ENCODE data around the gene COLEC11.
A peak's percentile ranks its signal among the peaks of the same experiment; 100 is the strongest.
"Not testable (repeated sequence)": the region's sequence is repeated elsewhere in the genome, so short reads cannot be mapped to it uniquely, and the experiment has no call there.

Gene COLEC11

DNA sequence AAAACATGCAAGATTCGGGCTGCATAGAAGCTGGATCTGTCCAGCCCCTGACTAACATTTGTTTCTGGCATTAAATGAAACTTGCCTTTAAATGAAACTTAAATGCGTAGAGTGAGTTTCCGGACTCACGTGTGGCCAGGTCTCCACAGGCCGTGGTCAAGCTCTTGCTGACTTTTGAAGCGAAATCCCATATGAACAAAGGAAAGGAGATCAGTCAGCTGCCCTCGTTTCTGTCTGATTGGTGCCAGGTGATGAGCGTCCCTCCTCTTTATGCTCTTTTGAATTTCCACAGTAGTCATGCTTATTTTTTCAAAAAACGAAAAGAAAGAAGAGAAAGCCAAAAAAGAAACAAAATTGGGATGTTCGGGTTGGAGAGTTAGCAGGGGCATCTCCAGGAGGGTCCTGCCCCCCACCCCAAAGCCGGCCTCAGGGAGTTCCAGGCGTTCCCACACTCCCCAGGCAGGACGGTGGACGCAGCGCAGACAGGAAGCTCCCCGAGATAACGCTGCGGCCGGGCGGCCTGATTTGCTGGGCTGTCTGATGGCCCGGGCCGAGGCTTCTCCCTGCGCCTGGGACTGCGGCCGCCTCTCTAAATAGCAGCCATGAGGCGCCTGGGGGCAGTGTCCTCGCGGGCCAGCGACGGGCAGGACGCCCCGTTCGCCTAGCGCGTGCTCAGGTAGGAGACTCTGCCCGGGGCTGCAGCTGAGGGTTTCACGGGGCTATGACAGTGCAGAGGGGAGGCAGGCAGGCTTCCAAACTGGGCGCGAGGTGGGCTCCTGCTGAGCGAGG is at the start of gene COLEC11:
Gene COLEC11, plus strand, starts transcription at position 620 of the 789 bp plus-strand sequence. CDS start 9,229 bp downstream, outside the sequence.
- DNase-seq (ENCODE audit: low read depth in 2 of 2) = no peak

DNA sequence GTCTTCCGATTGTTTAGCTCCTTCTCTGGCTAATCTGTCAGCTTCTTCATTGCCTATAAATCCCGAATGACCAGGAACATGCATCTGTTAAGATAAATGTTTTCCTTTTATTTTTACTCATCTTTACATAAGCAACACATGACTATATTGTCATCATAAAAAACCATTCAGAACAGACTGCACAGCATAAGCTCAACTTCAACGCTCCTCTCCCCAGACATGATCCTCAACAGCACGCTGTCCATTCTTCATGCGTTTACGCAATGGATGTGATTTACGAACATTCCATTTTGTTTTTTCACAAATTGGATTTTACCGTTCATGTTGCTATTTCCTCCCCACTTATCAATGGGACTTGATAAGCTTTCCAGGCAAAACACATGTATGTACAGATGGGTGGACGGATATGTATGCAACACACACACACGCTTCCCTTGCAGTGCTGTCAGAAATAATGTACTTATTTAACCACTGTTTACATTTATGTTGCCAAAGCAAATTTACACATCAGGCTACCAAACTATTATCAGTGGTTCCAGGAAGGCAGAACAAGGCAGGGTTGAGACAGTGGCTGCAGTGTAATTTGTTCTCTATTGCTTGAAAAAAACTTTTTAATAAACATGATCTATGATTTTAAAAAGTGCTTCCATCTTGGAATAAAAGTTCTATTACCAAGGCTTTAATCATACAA is 49.0 kb upstream of the COLEC11 start:
- no peak for DNase-seq (ENCODE audit: low read depth in 2 of 2)

DNA sequence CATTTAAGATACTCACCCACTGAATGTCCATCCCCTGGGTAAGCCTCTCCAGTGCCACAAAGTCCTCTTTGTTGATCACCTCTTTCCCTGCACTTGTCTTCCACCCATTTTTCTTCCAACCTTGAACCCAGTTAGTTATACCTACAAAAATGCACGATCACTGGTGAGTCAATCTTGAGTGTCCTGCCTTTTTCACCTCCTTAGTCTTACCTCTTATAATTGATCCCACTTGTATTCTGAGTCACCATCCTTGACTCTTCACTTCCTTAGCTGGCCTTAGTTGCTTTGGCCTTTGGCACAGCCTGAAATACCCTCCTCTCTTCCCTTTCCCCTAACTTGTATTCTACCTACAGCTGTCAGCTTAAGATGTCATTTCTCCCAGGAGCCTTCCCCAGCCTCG is 47.0 kb upstream of the COLEC11 start:
- DNase-seq (ENCODE audit: low read depth in 2 of 2) = no peak

DNA sequence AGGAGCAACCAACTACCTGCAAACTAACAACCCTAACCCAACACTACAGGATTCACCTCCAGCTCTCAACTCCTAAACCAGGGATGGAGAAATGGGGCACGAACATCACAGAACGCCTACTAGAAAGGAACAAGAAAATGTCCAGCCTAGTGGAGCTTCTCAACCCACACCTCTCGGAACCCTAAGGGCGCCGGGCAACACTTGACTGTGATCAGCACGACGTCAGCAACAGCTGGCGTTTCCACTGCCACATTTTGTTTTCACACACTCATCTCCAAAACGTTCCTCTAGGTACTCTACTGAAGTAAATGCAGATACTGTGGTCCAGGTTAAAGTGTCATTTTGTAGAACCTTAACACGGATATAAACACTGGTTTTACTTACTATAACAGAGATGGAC is 41.0 kb upstream of the COLEC11 start:
- DNase-seq (ENCODE audit: low read depth in 2 of 2) = no peak

DNA sequence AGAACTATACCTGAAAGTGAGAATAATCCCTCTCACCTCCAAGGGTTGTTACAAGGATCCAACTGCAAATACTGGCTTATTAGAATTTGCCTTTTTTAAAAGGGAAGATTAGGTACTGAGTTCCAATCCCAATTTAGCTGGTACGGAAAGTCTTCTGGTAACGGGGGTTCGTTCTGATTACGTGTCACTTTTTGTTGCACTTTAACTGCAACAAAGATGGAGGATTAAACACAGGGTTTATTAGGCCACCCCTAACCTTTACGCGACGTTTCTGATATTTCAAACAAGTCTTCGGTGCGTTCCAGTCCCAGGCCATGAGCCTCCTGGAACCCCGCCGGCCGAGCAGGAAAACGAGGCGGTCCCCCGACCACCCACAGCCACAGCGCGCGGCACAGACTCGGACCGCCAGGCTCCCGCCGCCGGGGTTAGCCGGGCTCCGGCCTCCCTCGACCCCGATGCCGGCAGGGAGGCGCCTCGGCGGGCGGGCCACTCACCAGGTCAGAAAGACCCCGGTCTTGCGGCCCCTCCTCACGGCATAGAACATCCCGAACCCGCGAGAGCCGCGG is 37.2 kb upstream of the COLEC11 start:
- DNase-seq (ENCODE audit: low read depth in 2 of 2) = no peak

DNA sequence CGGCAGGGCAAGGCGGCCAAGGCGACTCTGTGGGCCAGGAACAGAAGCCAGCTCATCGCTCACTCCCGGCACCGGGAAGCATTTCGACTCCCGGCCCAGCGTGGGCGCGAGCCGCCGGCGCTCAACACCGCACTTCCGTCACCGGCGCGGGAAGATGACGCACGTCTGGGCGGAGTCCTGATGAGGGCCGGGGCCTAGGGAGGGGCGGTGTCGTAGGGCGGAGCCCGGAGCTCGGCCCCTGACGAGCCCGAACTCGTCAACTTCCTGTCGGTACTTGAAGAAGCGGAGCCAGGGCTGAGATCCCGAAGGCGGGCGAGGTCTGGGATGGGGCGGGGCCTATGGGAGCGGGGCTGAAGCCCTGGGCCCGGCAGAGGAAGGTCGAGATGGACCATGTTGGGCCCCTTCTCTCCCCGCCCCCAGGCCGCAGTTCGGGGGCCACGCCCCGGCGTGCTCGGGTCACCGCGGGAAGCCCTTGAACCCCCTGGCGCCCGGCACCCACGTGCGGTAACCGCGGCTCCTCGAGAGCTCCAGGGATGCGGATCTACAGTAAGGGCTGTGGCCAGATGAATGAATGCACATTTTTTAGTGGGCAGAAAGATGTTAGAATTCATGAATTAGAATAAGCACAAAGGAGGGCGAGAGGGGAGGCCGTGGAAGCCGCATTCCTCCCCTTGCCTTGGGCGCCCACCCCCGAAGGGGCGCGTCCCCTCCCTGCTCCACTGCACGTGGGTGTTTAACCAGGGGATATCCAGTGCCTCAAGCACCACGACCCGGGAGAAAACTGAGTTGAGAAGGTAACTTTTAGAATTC is 36.5 kb upstream of the COLEC11 start, which contains the start of gene RNASEH1:
Gene RNASEH1, minus strand, starts transcription at position 129 of the 810 bp plus-strand sequence. Its CDS starts 73 bp downstream, at position 56.
- peak; percentile 96 to 97 for DNase-seq (ENCODE audit: low read depth in 2 of 2)

DNA sequence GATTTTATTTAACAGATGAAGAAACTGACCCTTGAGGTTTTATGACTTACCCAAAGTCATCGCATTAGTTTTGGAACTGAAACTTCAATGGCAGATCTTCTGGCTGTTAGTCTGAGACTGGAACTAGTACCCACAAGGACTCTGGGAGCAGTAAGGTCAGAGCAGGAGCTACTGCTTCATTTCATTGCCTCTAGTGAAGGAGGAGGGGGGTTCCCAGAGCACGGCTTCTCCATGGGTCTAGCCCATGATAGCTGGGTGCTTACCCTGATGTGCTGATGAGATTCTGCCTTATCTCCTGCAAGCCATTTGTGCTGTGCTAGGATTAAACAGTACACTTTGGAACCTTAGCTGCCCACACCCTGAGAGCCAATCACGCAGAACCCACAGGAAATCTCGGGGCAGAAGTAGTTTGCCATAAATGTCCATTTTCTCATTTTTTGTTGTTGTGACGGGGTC is 31.4 kb upstream of the COLEC11 start:
- DNase-seq (ENCODE audit: low read depth in 2 of 2) = no peak

DNA sequence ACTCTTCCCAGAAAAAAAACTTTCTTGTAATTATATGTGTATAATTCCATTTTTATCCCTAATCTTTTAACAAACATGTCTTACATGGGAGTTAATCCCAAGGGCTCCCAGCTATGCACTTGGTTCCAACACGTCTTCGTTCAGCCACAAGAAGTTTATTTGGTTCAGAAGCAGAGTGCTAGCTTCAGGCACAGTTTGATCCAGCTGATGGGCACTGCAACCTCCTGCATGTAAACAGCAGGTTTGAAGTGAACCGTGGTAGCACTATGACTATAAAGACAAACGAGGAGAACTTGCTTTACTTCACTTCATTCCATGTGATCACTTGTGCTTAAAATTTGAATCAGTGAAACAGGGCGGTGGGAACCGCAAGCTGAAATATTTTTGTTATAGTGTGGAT is 29.8 kb upstream of the COLEC11 start:
- no peak for DNase-seq (ENCODE audit: low read depth in 2 of 2)

DNA sequence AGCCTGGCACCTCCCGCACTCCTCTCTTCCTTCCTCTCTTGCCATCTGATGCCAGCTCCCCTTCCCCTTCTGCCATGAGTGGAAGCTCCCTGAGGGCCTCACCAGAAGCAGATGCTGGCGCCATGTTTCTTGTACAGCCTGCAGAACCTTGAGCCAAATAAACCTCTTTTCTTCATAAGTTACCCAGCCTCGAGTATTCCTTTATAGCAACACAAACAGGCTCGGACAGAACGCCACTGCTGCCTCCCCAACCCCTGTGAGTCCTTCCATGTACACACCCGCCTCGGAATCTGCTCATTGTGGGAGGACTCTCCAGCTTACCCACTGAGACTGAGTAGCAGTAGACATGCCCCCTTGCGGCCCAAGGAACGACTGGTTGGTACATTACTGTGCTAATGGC is 28.1 kb upstream of the COLEC11 start:
- DNase-seq (ENCODE audit: low read depth in 2 of 2) = no peak

DNA sequence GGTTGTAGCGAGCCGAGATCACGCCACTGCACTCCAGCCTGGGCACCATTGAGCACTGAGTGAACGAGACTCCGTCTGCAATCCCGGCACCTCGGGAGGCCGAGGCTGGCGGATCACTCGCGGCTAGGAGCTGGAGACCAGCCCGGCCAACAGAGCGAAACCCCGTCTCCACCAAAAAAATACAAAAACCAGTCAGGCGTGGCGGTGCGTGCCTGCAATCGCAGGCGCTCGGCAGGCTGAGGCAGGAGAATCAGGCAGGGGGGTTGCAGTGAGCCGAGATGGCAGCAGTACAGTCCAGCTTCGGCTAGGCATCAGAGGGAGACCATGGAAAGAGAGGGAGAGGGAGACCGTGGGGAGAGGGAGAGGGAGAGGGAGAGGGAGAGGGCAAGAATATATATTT is 25.3 kb upstream of the COLEC11 start:
- DNase-seq (ENCODE audit: low read depth in 2 of 2) = not testable (repeated sequence)

DNA sequence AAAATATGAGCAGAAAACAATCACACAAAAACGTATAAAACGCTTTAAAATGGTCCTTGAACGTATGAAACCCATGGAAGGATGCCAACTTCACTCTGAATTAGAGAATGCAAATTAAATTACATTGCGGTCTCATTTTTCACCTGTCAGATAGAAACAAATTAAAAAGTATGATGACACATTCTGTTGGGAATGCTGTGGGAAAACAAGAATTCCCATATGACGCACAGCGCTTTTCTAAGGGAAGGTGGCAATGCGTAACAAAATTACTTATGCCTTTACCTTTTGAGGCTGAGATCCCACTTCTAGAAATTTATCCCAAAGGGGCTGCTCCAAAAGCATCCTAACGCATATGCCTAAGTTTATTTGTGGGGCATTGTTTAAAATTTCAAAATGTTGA is 23.6 kb upstream of the COLEC11 start:
- no peak for DNase-seq (ENCODE audit: low read depth in 2 of 2)

DNA sequence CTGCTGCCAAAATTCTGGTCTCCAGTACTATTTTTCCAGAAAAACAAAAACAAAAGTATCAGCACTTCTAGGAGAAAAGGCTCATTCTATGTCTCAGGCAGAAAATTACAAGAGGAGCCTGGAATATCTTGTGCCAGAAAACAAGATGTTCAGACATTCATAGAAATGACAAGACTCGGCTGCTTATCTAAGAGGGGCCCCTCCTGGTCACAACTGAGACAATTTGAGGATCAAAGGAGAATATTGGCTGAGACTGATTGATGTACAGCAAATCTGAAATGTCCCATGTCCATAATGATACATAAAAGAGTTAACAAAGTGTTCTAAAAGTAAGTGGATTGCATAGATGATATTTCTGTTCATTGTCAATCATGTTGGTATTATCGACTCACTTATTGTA is 22.3 kb upstream of the COLEC11 start:
- no peak for DNase-seq (ENCODE audit: low read depth in 2 of 2)

DNA sequence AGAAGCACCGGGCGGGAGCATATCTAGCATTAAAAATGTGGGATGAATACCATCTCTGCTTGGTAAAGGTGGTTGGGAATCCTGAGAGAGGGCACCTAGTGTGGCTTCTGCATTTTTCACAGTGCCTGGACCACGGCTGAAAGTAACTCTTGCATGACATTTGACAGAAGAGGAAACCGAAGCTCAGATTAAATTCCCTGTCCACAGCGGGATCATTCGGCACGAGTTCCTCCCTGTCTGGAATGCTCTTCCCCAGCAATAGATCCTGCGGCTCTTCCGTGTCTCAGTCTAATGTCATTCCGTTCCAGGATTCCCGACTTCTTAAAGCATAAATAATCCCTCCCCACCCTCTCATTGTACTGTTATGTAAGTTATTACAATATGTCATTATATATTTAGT is 20.8 kb upstream of the COLEC11 start:
- no peak for DNase-seq (ENCODE audit: low read depth in 2 of 2)

DNA sequence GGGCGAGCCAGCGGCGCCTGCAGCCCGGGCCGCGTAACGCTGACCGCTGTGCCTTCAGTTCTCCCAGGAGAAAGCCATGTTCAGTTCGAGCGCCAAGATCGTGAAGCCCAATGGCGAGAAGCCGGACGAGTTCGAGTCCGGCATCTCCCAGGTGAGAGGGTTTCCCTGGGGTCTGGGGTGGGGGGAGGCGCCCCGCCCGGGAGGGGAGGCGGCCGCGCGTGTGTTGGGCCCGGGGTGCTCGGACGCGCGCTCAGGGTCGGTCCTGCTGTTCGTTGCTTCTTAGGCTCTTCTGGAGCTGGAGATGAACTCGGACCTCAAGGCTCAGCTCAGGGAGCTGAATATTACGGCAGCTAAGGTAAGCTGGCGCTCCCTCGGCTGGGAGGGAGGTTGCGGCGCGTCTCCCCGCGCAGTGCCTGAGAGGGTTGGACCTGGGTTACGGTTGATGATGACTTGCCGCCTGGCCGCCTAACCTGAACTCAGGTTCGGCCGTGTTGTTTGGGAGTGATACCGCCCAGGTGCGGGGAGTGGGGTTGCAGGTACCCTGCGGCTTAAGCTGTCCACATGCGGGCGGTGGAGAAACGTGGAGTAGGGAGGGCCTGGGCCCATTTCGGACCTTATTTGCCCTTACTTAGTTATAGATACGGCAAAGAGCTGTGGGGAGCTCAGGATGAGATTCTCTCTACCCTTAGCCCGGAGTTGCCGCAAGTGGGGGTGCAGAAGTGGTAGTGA is 19.2 kb upstream of the COLEC11 start:
- no peak for DNase-seq (ENCODE audit: low read depth in 2 of 2)

DNA sequence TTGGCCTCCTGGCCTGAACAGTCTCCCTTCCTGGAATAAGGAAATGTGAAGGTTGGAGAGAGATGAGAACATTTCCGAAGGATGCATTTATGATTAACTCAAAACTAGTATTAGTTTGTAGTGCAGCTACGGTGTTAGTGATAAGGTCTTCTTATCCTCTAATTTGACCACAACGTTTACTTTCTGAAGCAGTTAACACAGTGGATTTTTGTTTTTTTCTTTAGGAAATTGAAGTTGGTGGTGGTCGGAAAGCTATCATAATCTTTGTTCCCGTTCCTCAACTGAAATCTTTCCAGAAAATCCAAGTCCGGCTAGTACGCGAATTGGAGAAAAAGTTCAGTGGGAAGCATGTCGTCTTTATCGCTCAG is 18.7 kb upstream of the COLEC11 start:
- DNase-seq (ENCODE audit: low read depth in 2 of 2) = not testable (repeated sequence)

DNA sequence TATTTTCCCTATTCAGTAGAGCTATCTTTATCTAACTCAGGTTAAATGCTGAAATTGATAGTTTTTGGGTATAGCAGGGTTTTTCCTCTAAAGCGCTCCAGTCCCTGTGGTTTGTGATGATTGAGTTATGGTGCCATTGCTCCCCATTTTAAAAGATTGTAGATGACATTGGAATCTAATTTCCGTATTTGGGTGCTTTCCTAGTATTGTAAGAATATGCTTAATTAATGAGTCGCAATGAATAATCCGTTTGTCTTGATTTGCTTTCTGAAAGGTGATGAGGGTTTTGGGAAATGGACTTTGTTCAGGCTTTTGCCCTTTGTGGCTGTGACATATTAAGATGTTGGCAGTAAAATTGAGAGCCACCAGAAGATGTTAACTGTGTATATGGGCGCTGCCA is 15.9 kb upstream of the COLEC11 start:
- DNase-seq (ENCODE audit: low read depth in 2 of 2) = no peak

DNA sequence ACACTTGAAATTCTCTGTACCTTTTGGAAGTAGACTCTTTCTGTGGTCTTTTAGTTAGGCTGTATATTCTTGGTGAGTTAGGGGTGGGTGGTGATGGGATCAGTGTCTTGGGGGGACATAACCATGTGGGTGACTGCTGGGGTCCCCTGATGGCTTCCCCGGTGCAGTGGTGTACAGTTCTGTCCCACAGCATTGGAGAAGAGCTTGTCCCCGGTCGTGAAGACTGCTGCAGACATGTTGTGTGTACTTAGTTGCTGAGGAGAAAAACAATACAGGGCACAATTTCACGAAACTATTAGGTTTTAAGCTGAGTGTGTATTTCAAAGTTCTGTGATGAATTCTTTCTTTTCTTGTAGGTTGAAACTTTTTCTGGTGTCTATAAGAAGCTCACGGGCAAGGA is 14.5 kb upstream of the COLEC11 start:
- no peak for DNase-seq (ENCODE audit: low read depth in 2 of 2)

DNA sequence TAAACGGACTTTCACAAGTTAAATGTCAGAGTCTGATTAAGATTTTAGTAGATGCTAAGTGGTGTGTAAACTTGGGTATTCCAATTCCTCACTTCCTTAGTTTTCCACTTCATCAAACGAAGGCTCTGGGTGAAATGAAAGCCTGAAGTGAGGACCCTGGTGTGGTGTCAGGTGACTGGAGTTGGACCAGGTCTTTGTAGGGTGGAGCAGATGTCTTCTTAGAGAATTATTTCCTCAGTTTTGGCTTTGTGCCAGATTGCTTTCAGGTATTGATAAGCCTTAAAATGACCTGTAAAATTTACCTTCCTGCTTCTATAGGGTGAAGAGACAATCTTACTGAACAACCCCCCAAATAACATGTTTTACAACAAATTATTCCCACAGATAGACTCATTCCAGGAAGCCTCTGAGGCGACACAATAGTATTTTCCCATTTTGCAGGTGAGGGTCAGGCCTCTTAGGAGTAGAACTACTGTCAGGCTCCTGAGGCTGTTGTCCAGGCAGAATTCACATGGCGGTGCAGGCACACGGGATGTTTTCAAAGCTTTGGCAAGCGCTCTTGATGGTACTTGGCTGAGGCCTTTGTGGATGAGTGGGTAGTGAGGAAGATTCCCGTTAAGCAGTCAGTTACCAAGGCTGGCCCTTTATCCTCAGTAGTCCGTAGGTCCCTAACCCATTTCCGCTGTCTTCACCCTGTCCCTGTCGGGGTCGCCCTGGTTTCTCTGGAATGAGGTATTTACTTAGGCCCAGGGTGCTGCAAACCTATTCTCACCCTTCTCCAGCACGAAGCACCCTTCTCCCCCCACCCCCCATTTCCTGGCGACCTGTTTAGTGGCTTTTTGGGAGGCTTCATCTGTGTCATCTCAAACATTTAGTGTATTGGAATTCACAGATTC is 13.3 kb upstream of the COLEC11 start:
- DNase-seq (ENCODE audit: low read depth in 2 of 2) = no peak

DNA sequence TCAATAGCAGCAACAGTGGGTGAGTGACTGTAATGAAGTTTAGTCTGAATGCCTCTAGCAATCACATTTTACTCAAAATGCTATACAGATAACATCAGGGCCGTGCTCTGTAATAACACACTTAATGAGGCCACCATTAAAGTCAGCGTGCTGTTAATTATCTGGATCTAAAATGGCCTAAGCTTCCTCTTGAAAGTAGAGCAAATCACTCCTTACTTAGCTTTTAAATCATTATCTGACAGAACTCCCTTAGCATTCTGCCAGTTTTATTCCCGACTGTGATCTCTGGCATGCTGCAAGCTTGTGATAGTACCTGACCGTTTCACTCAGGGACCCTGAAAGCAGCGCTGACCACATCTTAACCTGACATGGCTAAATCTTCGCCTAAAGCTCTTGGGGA is 10.8 kb upstream of the COLEC11 start:
- DNase-seq (ENCODE audit: low read depth in 2 of 2) = no peak

DNA sequence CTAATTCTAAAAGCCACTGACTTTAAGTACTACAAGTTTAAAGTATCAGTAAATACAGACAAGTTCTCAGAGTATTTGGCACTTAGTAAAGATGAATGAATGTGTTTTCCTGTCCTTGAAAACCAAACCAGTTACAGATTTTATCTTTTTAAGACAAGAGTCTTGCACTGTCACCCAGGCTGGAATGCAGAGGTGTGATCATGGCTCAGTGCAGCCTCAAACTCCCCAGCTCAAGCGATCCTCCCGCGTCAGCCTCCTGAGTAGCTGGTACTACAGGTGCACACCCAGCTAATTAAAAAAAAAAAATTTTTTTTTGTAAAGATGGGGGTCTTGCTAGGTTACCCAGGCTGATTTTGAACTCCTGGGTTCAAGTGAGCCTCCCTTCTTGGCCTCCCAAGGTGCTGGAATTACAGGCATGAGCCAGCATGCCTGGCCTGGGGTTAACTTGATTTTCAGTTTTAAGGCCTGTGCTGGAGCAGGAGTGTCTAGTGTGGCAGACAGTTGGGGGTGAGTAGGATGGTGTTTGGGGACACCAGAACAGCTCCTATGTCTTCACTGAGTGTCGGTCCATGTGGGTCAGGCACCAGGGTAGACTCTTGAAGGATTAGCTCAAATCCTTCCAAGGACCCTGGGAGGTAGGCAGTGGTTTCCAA is 10.2 kb upstream of the COLEC11 start:
- DNase-seq (ENCODE audit: low read depth in 2 of 2) = no peak
